Transverse colon (tissue), 4 donors: ENCODE results near the gene TMEM86A. TPM values are rescaled to one million over a fixed set of nuclear protein-coding genes. Genes with fewer than 3 reads are reported as not detected.
"Not testable (repeated sequence)": the region's sequence is repeated elsewhere in the genome, so short reads cannot be mapped to it uniquely, and the experiment has no call there.

Experiments used
- DNase-seq: peaks from one replicate; pipeline ENCODE4 v3.0.0-alpha.2; 2019
- H3K27ac ChIP-seq, 4 donors: fragments of 200-600 bp; sonication (generic); 2 replicates each; pipeline ENCODE4 v1.5.1; 2016 to 2018; ENCODE audit warnings: inconsistent platforms in 4 of 4
- H3K27me3 ChIP-seq: fragments of 200-600 bp; sonication (generic); 2 replicates; pipeline ENCODE4 v1.5.1; 2017; ENCODE audit warnings: inconsistent platforms
- H3K36me3 ChIP-seq, 4 donors: fragments of 200-600 bp; sonication (generic); 2 replicates each; pipeline ENCODE4 v1.5.1; 2017 to 2019; ENCODE audit warnings: inconsistent platforms in 4 of 4
- H3K4me1 ChIP-seq, 4 donors: fragments of 200-600 bp; sonication (generic); 2 replicates each; pipeline ENCODE4 v1.5.1; 2017 to 2020; ENCODE audit warnings: inconsistent platforms in 4 of 4
- H3K4me3 ChIP-seq, 4 donors: fragments of 200-600 bp; sonication (generic); 1 replicate in 1 of 4; 2 replicates in 3 of 4; pipeline versions ENCODE4 v1.5.1 to v1.6.1; 2017 to 2019; ENCODE audit warnings: inconsistent platforms in 4 of 4
- H3K9me3 ChIP-seq, 2 donors: fragments of 200-600 bp; sonication (generic); 2 replicates each; pipeline ENCODE4 v1.5.1; 2017 to 2019; ENCODE audit warnings: inconsistent platforms in 2 of 2
- EP300 ChIP-seq: sonication (generic); formaldehyde crosslinking; IDR thresholded peaks from one replicate; pipeline ENCODE4 v1.6.1; 2017; ENCODE audit warnings: antibody characterized with exemption, low read depth
- POLR2A ChIP-seq: fragments of 450-650 bp; IDR thresholded peaks from one replicate; pipeline ENCODE4 v1.6.1; 2016; ENCODE audit warnings: antibody characterized with exemption, mild to moderate bottlenecking, moderate library complexity
- POLR2AphosphoS5 ChIP-seq, 3 donors: sonication (generic); formaldehyde crosslinking; IDR thresholded peaks; one replicate each; pipeline ENCODE4 v1.6.1; 2016; ENCODE audit warnings: antibody characterized with exemption in 3 of 3
- WGBS, 2 donors: methylation state at CpG; one replicate each; pipeline ENCODE4 v1.1.5; 2018; ENCODE audit warnings: low coverage in 1 of 2; 5-methylcytosine and 5-hydroxymethylcytosine counted together
- in situ Hi-C, 4 donors: fragments of 200-750 bp; cut with MboI; loops; one replicate each; pipeline versions ENCODE4 v1.15.0 to v1.15.1; 2017; ENCODE audit warnings: low sequenced_read_pairs in 3 of 4, low pct_ligation_motif_present in 1 of 4, low pct_unique_long_range_greater_than_20kb in 1 of 4
- intact Hi-C: fragments of 100-400 bp; cut with DNase I; formaldehyde crosslinking; loops from one replicate; pipeline ENCODE4 v1.15.1; 2023; ENCODE audit warnings: low total_unique reads
- total RNA-seq, 4 donors: library from RNA; depleted of rRNA; stranded (reverse); fragments of >200 nt; gene quantifications; one replicate each; pipeline ENCODE4 v1.1.0, GENCODE V29; 2016
- TF ChIP-seq, protein P1 (sequence below), 5 experiments: fragments of 200-600 bp in 3 of 5; fragments of 450-650 bp in 2 of 5; sonication (generic) in 3 of 5; IDR thresholded peaks; 1 replicate in 2 of 5; 2 replicates in 3 of 5; pipeline ENCODE4 v1.5.1; 2016 to 2017; ENCODE audit warnings: antibody characterized with exemption in 5 of 5, inconsistent platforms in 3 of 5, mild to moderate bottlenecking in 2 of 5, moderate library complexity in 1 of 5

TMEM86A gene
- total RNA-seq, 4 donors from 2014 or later: 2.6 to 4.9 (median 3.6) TPM

DNA sequence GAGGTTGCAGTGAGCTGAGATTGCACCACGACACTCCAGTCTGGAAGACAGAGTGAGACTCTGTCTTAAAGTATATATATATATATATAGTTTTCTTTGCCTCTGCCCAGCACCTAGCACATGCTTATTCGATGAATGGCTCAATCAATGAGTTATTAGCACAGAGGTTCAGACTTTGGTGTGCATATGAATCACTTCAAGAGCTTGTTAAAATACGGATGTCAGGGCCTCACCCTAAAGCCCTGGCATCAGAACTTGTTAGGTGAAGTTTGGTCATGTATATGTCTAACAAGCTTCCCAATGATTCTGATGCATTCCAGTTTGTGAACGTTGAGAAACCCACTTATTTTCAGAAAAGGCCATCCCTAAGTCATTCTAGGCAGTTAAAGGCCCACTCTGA, 21.8 kb upstream of the TMEM86A start:
- Histone ChIP-seq H3K9me3 (no peaks in the 10 kb centered on the region), H3K4me3 (no peak overlapping the region), H3K4me1 (no peaks in the 10 kb centered on the region), H3K36me3 (no peaks in the 10 kb centered on the region), H3K27me3 (no peaks in the 10 kb centered on the region), H3K27ac (no peak overlapping the region)
- 59 to 86% methylated on average over 1 to 4 of the region's 4 CpGs for WGBS, 2 donors
- in situ Hi-C loops: no loop called here
- intact Hi-C loops: no loop called here
- no peak for DNase-seq
- no peak for TF ChIP-seq POLR2A
- TF ChIP-seq POLR2AphosphoS5 (IDR thresholded peaks at IDR 0.05): no peak
- no peak for TF ChIP-seq EP300
- TF ChIP-seq, protein P1, sequence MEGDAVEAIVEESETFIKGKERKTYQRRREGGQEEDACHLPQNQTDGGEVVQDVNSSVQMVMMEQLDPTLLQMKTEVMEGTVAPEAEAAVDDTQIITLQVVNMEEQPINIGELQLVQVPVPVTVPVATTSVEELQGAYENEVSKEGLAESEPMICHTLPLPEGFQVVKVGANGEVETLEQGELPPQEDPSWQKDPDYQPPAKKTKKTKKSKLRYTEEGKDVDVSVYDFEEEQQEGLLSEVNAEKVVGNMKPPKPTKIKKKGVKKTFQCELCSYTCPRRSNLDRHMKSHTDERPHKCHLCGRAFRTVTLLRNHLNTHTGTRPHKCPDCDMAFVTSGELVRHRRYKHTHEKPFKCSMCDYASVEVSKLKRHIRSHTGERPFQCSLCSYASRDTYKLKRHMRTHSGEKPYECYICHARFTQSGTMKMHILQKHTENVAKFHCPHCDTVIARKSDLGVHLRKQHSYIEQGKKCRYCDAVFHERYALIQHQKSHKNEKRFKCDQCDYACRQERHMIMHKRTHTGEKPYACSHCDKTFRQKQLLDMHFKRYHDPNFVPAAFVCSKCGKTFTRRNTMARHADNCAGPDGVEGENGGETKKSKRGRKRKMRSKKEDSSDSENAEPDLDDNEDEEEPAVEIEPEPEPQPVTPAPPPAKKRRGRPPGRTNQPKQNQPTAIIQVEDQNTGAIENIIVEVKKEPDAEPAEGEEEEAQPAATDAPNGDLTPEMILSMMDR (IDR thresholded peaks at IDR 0.05): no peak

DNA sequence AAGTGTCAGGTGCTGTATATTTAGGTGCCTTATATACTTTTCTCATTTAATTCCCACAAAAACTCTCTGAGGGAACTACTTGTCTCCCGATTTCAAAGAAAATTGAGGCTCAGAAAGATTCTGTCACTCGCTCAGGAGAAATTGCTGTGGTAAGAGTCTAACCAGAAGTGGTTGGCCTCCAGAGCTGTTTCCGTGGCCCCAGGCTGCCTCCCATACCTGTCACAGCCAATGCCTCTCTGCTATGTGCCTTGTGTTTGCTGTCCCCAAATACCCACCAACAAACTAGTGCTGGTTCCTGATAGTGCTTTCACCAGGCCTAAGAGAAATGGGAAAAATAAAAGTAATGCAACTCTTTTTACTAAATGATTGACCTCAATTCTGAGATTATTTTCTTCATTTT, 21.0 kb upstream of the TMEM86A start:
- H3K4me1 ChIP-seq: no peaks in the 10 kb centered on the region
- DNase-seq: no peak
- no peak overlapping the region for H3K27ac ChIP-seq
- H3K36me3 ChIP-seq: no peaks in the 10 kb centered on the region
- no peaks in the 10 kb centered on the region for H3K27me3 ChIP-seq
- no peak overlapping the region for H3K4me3 ChIP-seq
- no peaks in the 10 kb centered on the region for H3K9me3 ChIP-seq
- intact Hi-C loops: no loop called here
- 89% methylated on average over 3 of the region's 3 CpGs; no CpG with 5 or more reads in 1 of the 2 donors for WGBS, 2 donors
- TF ChIP-seq POLR2A (no peak), POLR2AphosphoS5 (IDR thresholded peaks at IDR 0.05) (no peak)
- in situ Hi-C loops: no loop called here

- DNase-seq, H3K9me3 ChIP-seq, H3K4me3 ChIP-seq, H3K4me1 ChIP-seq, H3K36me3 ChIP-seq, intact Hi-C loops, in situ Hi-C loops, H3K27me3 ChIP-seq, H3K27ac ChIP-seq: not testable (repeated sequence)
- WGBS, 2 donors: 91% methylated on average over 1 of the region's 1 CpG; no CpG with 5 or more reads in 1 of the 2 donors
These were observed 16.6 kb upstream of the TMEM86A start for GRCh38 chr11:18681949-18682348.

DNA sequence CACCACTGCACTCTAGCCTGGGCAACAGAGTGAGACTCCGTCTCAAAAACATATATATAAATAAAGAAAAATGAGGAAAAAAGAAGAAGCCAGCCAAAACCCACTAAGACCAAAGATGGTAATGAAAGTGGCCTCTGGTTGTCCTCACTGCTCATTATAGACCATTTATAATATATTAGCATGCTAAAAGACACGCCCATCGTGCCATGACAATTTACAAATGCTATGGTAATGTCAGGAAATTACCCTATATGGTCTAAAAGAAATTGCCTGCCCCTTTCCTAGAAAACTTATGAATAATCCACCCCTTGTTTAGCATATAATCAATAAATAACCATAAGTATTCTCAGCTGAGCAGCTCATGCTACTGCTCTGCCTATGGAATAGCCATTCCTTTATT, 16.1 kb upstream of the TMEM86A start:
- TF ChIP-seq POLR2A: no peak
- no peak for TF ChIP-seq EP300
- intact Hi-C loops: no loop called here
- no peaks in the 10 kb centered on the region for H3K9me3 ChIP-seq
- no peak overlapping the region for H3K4me3 ChIP-seq
- H3K36me3 ChIP-seq: no peaks in the 10 kb centered on the region
- H3K4me1 ChIP-seq: no peaks in the 10 kb centered on the region
- in situ Hi-C loops: no loop called here
- no peak overlapping the region for H3K27ac ChIP-seq
- WGBS, 2 donors: 92 to 95% methylated on average over 2 to 3 of the region's 3 CpGs
- no peaks in the 10 kb centered on the region for H3K27me3 ChIP-seq
- no peak for DNase-seq

GRCh38 chr11:18684267-18684666, 14.3 kb upstream of the TMEM86A start:
- intact Hi-C loops: no loop called here
- Histone ChIP-seq H3K4me3 (no peak overlapping the region), H3K9me3 (no peaks in the 10 kb centered on the region), H3K36me3 (no peaks in the 10 kb centered on the region), H3K27ac (no peak overlapping the region), H3K4me1 (no peaks in the 10 kb centered on the region), H3K27me3 (no peaks in the 10 kb centered on the region)
- no peak for DNase-seq
- no peak for TF ChIP-seq EP300
- TF ChIP-seq POLR2AphosphoS5 (IDR thresholded peaks at IDR 0.05): no peak
- TF ChIP-seq, protein P1 (IDR thresholded peaks at IDR 0.05): no peak
- in situ Hi-C loops: no loop called here
- WGBS, 2 donors: 50 to 55% methylated on average over 1 of the region's 1 CpG

- H3K27ac ChIP-seq, H3K4me1 ChIP-seq, H3K27me3 ChIP-seq, intact Hi-C loops, DNase-seq, H3K4me3 ChIP-seq, H3K36me3 ChIP-seq, H3K9me3 ChIP-seq, in situ Hi-C loops: not testable (repeated sequence)
- WGBS, 2 donors: 91 to 97% methylated on average over 4 of the region's 4 CpGs
These were observed 7.0 kb upstream of the TMEM86A start for GRCh38 chr11:18691467-18692140.
